Esophagus (tissue), 2 donors: ENCODE data around the gene MSMB. TPM values are rescaled to one million over a fixed set of nuclear protein-coding genes. Genes with fewer than 3 reads are reported as not detected.

ENCODE experiments used
- polyA plus RNA-seq, 2 donors: library from polyadenylated mRNA; stranded (reverse); fragments of 200-250 nt; gene quantifications; one replicate each; pipeline ENCODE4 v1.2.3, GENCODE V29; 2013
- donor health status: healthy with polysubstance abuse.
- donor health status: Bipolar disorder and iron deficiency.

Gene MSMB
- polyA plus RNA-seq, 2 donors, result 0.26 to 0.59 TPM

Other genes with a start within 250 kb of the MSMB start
- gene AGAP4, start 198.8 kb downstream of the MSMB start, polyA plus RNA-seq, result 10 to 100 TPM in 1 of 2 donors, 1 to 10 TPM in 1; 5.7 to 18.5 TPM
- gene TIMM23, start 73.8 kb downstream of the MSMB start, polyA plus RNA-seq, result 10 to 100 TPM; 56.7 to 62.1 TPM
- 10 to 100 TPM; 34.7 to 64.7 TPM for gene NCOA4, start 15.6 kb downstream of the MSMB start, polyA plus RNA-seq
- under 1 TPM in 1 of 2 donors, not detected in 1; 0.12 TPM for gene ANTXRL, start 240.7 kb upstream of the MSMB start, polyA plus RNA-seq